Esophagus squamous epithelium (tissue), 4 donors: Measurements from ENCODE around the gene ITGA6.

Experiments used
- CTCF ChIP-seq, 6 experiments: fragments of 450-650 bp in 4 of 6; fragments of 200-600 bp in 2 of 6; sonication (generic) in 2 of 6; IDR thresholded peaks; one replicate each; pipeline ENCODE4 v1.5.1; 2016 to 2019; ENCODE audit warnings: antibody characterized with exemption in 6 of 6, mild to moderate bottlenecking in 4 of 6, moderate library complexity in 4 of 6
- POLR2A ChIP-seq, 4 donors: fragments of 450-650 bp; IDR thresholded peaks; one replicate each; pipeline ENCODE4 v1.6.1; 2017; ENCODE audit warnings: antibody characterized with exemption in 4 of 4, mild to moderate bottlenecking in 4 of 4, moderate library complexity in 3 of 4

- TF ChIP-seq POLR2A (IDR thresholded peaks at IDR 0.05) (no peak), CTCF (IDR thresholded peaks at IDR 0.05) (no peak)
Measured at GRCh38 chr2:172513935-172514586, 86.7 kb downstream of the ITGA6 start.
